ENCODE data around the gene CORT. TPM values are rescaled to one million over a fixed set of nuclear protein-coding genes. Genes with fewer than 3 reads are reported as not detected.

The CORT gene
- total and polyA plus RNA-seq, 10 of the 15 experiments (the other 5 are each of a cell fraction or from before 2014, with no cell fraction given) = 0.09 to 0.49 (median 0.23) TPM; not detected in 1

GRCh38 chr1:10430216-10431069 lies 19.4 kb upstream of the CORT start, which contains the start of gene CENPS (continued):
- peak; percentile 99 for TF ChIP-seq NKRF (conservative IDR thresholded peaks at IDR 0.05)
- TF ChIP-seq TCF3 (IDR thresholded peaks at IDR 0.05; ENCODE audit: borderline replicate concordance, insufficient read depth, low read depth, low read length) = no peak
- TF ChIP-seq POLR2A (IDR thresholded peaks at IDR 0.05; ENCODE audit: low read depth, low read length) = peak; percentile 74
- peak; percentile 99 for TF ChIP-seq STAT1 (conservative IDR thresholded peaks at IDR 0.05)
- TF ChIP-seq KLF5 (IDR thresholded peaks at IDR 0.05; ENCODE audit: partially characterized antibody) = peak; percentile 5
- TF ChIP-seq RCOR1 (conservative IDR thresholded peaks at IDR 0.05; ENCODE audit: low read depth, low read length) = 0 out of 2 replicates have a peak, but pooled peaks have one; percentile 37
- peak; percentile 80; the same call in 1 of the 2 replicates for TF ChIP-seq ZNF592 (IDR thresholded peaks at IDR 0.05)
- peak; percentile 29 for TF ChIP-seq SIX5 (IDR thresholded peaks at IDR 0.05; ENCODE audit: low read depth, low read length, severe bottlenecking)
- TF ChIP-seq RELA (IDR thresholded peaks at IDR 0.05; ENCODE audit: borderline replicate concordance, partially characterized antibody) = peak; percentile 92
- peak; percentile 73 for TF ChIP-seq SP1 (IDR thresholded peaks at IDR 0.05; ENCODE audit: low read depth, low read length)
- TF ChIP-seq, protein P1, sequence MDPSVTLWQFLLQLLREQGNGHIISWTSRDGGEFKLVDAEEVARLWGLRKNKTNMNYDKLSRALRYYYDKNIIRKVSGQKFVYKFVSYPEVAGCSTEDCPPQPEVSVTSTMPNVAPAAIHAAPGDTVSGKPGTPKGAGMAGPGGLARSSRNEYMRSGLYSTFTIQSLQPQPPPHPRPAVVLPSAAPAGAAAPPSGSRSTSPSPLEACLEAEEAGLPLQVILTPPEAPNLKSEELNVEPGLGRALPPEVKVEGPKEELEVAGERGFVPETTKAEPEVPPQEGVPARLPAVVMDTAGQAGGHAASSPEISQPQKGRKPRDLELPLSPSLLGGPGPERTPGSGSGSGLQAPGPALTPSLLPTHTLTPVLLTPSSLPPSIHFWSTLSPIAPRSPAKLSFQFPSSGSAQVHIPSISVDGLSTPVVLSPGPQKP (IDR thresholded peaks at IDR 0.05; ENCODE audit: low read depth, low read length) = peak; percentile 68; the same call in 1 of the 2 replicates
- TF ChIP-seq TBL1XR1 (IDR thresholded peaks at IDR 0.05; ENCODE audit: low read depth, low read length) = peak; percentile 51; the same call in 1 of the 2 replicates
- no peak for TF ChIP-seq FOS (IDR thresholded peaks at IDR 0.05; ENCODE audit: borderline replicate concordance, extremely low read depth, insufficient read length)
- TF ChIP-seq ZNF207 (IDR thresholded peaks at IDR 0.05; ENCODE audit: borderline replicate concordance) = peak; percentile 91
- TF ChIP-seq, protein P2, sequence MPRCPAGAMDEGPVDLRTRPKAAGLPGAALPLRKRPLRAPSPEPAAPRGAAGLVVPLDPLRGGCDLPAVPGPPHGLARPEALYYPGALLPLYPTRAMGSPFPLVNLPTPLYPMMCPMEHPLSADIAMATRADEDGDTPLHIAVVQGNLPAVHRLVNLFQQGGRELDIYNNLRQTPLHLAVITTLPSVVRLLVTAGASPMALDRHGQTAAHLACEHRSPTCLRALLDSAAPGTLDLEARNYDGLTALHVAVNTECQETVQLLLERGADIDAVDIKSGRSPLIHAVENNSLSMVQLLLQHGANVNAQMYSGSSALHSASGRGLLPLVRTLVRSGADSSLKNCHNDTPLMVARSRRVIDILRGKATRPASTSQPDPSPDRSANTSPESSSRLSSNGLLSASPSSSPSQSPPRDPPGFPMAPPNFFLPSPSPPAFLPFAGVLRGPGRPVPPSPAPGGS (IDR thresholded peaks at IDR 0.05; ENCODE audit: borderline replicate concordance, insufficient read depth, low read depth, low read length, poor library complexity, severe bottlenecking) = no peak
- no peak for TF ChIP-seq SUZ12 (IDR thresholded peaks at IDR 0.05; ENCODE audit: unreplicated experiment)
- TF ChIP-seq E2F8 (IDR thresholded peaks at IDR 0.05; ENCODE audit: low read depth, partially characterized antibody) = peak; percentile 94
